Endodermal cell (in vitro differentiated cells): Measurements from ENCODE around the gene RAMACL. TPM values are rescaled to one million over a fixed set of nuclear protein-coding genes. Genes with fewer than 3 reads are reported as not detected.
A peak's percentile ranks its signal among the peaks of the same experiment; 100 is the strongest.

Experiments
- DNase-seq: peaks from one replicate; pipeline ENCODE4 v3.0.0-alpha.2; 2017
- H3K27ac ChIP-seq: 2 replicates; pipeline ENCODE4 v1.5.1; 2013; ENCODE audit warnings: mild to moderate bottlenecking, low read depth, low read length, moderate library complexity
- H3K27me3 ChIP-seq: 2 replicates; pipeline ENCODE4 v1.6.1; 2013; ENCODE audit warnings: mild to moderate bottlenecking, low read length, moderate library complexity; ENCODE audit not compliant: insufficient read depth, control insufficient read depth, poor library complexity, severe bottlenecking
- H3K36me3 ChIP-seq: 2 replicates; pipeline ENCODE4 v1.7.0; 2013; ENCODE audit warnings: mild to moderate bottlenecking, low read length, moderate library complexity; ENCODE audit not compliant: control insufficient read depth, insufficient read depth
- H3K4me1 ChIP-seq: one replicate; pipeline ENCODE4 v1.7.0; 2013; ENCODE audit warnings: low read length; ENCODE audit not compliant: control insufficient read depth, insufficient read depth
- H3K4me3 ChIP-seq: 2 replicates; pipeline ENCODE4 v1.5.1; 2013; ENCODE audit warnings: mild to moderate bottlenecking, low read length, moderate library complexity
- H3K9ac ChIP-seq: 2 replicates; pipeline ENCODE4 v1.6.1; 2013; ENCODE audit warnings: mild to moderate bottlenecking, low read length, moderate library complexity; ENCODE audit not compliant: poor library complexity, severe bottlenecking; ENCODE audit errors: extremely low read depth
- H3K9me3 ChIP-seq: 2 replicates; pipeline ENCODE4 v1.6.1; 2013; ENCODE audit warnings: mild to moderate bottlenecking, low read length, moderate library complexity; ENCODE audit not compliant: control insufficient read depth
- H3K27ac Mint-ChIP-seq: 2 replicates; pipeline ENCODE4 v1.8.0; 2020; ENCODE audit warnings: mixed read lengths
- H3K27me3 Mint-ChIP-seq: 2 replicates; pipeline ENCODE4 v1.8.0; 2021; ENCODE audit warnings: mild to moderate bottlenecking, mixed read lengths; ENCODE audit not compliant: insufficient read depth
- H3K36me3 Mint-ChIP-seq: 2 replicates; pipeline ENCODE4 v1.8.0; 2020; ENCODE audit warnings: low read depth, mixed read lengths
- H3K4me1 Mint-ChIP-seq: 2 replicates; pipeline ENCODE4 v1.8.0; 2020; ENCODE audit warnings: mixed read lengths
- H3K4me3 Mint-ChIP-seq: 2 replicates; pipeline ENCODE4 v1.8.0; 2020; ENCODE audit warnings: mild to moderate bottlenecking, moderate library complexity, mixed read lengths
- H3K9me3 Mint-ChIP-seq: 2 replicates; pipeline ENCODE4 v1.8.0; 2020; ENCODE audit warnings: mild to moderate bottlenecking, mixed read lengths
- WGBS, 2 experiments: methylation state at CpG; one replicate each; pipeline versions ENCODE4 v1.1.5 to v1.1.7; 2013; ENCODE audit warnings: missing lambda C conversion rate in 2 of 2, mixed read lengths in 1 of 2; ENCODE audit not compliant: insufficient coverage in 1 of 2, insufficient read length in 1 of 2; 5-methylcytosine and 5-hydroxymethylcytosine counted together
- total RNA-seq, 2 donors: library from RNA; stranded (reverse); fragmentation: NEBNext Ultra II Directional in 1 of 2; extraction: Animal tissue kit (Norgen Biotek cat#: 25700) in 1 of 2; gene quantifications; 2 replicates in 1 of 2; 3 replicates in 1 of 2; pipeline ENCODE4 v1.2.1, GENCODE V29; 2021
- TF ChIP-seq, protein P1 (sequence below): fragments of 200-600 bp; sonication (generic); conservative IDR thresholded peaks from 2 replicates; pipeline ENCODE4 v1.5.0; 2021; ENCODE audit warnings: antibody characterized with exemption, mild to moderate bottlenecking

Gene RAMACL
- total RNA-seq, 2 donors from 2014 or later, result 0.80 to 2.5 TPM

DNA sequence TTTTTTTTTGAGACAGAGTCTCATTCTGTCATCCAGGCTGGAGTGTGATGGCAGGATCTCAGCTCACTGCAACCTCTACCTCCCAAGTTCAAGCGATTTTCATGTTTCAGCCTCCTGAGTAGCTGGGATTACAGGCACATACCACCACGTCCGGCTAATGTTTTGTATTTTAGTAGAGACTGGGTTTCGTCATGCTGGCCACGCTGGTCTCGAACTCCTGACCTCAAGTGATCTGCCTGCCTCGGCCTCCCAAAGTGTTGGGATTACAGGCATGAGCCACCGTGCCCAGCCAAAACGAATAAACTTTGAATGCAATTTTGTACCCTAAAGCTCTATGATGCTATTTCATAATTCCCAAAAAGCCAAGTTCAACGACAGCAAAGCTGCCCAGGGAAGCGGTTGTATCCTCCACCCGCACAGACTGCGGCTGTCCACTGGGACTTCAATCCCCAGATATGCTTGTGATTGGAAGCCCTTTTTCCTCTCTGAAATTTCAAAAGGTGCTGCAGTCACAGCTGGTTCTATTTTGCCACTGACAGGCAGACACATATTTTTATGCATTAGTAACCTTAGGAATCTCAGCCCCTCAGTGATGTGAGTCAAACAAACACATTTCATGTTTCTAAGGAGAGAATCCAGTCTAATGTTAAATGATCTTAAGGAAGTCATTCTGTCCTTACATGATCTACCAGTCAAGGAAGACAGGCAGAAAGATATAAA lies 8.7 kb upstream of the RAMACL start:
- DNase-seq, result peak; percentile 20
- Histone ChIP-seq H3K4me3 (no peak overlapping the region), H3K27me3 (no peaks in the 10 kb centered on the region), H3K9me3 (no peaks in the 10 kb centered on the region), H3K4me1 (no peaks in the 10 kb centered on the region), H3K36me3 (no peaks in the 10 kb centered on the region), H3K27ac (no peak overlapping the region), H3K9ac (no peak overlapping the region)
- Mint-ChIP-seq H3K27me3 (no peaks in the 10 kb centered on the region), H3K4me1 (peaks cover 9% of the 10 kb centered on the region), H3K9me3 (no peaks in the 10 kb centered on the region), H3K4me3 (no peak overlapping the region), H3K27ac (no peak overlapping the region), H3K36me3 (peaks cover 6% of the 10 kb centered on the region)
- WGBS, 2 experiments, result 95 to 99% methylated on average over 12 to 13 of the region's 13 CpGs
- TF ChIP-seq, protein P1, sequence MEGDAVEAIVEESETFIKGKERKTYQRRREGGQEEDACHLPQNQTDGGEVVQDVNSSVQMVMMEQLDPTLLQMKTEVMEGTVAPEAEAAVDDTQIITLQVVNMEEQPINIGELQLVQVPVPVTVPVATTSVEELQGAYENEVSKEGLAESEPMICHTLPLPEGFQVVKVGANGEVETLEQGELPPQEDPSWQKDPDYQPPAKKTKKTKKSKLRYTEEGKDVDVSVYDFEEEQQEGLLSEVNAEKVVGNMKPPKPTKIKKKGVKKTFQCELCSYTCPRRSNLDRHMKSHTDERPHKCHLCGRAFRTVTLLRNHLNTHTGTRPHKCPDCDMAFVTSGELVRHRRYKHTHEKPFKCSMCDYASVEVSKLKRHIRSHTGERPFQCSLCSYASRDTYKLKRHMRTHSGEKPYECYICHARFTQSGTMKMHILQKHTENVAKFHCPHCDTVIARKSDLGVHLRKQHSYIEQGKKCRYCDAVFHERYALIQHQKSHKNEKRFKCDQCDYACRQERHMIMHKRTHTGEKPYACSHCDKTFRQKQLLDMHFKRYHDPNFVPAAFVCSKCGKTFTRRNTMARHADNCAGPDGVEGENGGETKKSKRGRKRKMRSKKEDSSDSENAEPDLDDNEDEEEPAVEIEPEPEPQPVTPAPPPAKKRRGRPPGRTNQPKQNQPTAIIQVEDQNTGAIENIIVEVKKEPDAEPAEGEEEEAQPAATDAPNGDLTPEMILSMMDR, result no peak

DNA sequence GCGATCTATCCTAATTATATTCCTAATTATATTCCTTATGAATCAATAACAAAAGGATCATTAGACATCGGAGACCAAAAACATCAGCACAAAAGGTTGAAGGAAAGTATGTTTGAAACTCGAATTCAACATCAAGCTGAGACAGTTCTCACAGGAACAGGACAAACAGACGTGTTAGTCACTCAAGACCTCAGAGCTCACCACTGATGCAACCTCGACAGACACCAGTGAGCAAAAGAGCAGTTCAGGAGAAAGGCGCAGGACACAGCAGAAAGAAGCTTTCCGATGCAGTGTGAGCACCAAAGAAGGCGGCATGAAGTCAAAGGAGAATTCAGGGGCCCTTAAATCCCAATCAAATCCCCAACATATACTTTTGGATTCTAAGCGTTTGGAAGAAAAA lies 6.3 kb upstream of the RAMACL start:
- H3K36me3 Mint-ChIP-seq, result no peaks in the 10 kb centered on the region
- Histone ChIP-seq H3K27ac (no peak overlapping the region), H3K4me1 (no peaks in the 10 kb centered on the region), H3K36me3 (no peaks in the 10 kb centered on the region), H3K4me3 (no peak overlapping the region), H3K27me3 (no peaks in the 10 kb centered on the region), H3K9ac (no peak overlapping the region), H3K9me3 (no peaks in the 10 kb centered on the region)
- no peaks in the 10 kb centered on the region for H3K27me3 Mint-ChIP-seq
- no peaks in the 10 kb centered on the region for H3K9me3 Mint-ChIP-seq
- peaks cover 3% of the 10 kb centered on the region for H3K4me1 Mint-ChIP-seq
- no peak overlapping the region for H3K4me3 Mint-ChIP-seq
- DNase-seq, result peak; percentile 21
- TF ChIP-seq, protein P1, result no peak
- WGBS, 2 experiments, result 90 to 91% methylated on average over 4 to 8 of the region's 9 CpGs
- H3K27ac Mint-ChIP-seq, result no peak overlapping the region

DNA sequence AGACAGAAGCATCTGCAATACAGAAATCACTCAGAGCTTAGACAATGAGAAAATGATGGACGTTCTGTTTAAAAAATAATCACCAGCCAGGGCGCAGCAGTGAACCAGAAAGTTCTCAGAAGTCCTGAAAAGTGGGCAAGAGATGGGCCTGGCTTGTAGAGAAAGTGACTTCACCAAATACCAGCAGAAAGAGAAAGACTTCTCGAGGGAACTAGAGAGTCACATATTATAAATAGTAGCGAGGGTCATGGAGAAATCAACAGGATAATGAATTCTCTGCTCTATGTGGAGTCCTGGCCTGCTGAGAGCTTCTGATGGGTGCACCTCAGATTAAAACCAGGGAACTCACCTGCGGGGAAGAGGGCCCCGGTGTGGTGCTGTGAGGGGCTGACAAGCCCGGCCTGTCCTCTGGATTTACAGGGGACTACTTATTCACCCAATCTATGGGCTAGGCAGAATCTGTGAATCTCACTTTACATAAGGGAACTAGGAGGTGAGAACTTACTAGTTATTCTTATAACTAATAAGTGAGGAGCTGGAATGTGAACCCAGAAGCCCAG lies 5.6 kb upstream of the RAMACL start:
- no peaks in the 10 kb centered on the region for H3K36me3 ChIP-seq
- H3K36me3 Mint-ChIP-seq, result no peaks in the 10 kb centered on the region
- TF ChIP-seq, protein P1, result no peak
- no peaks in the 10 kb centered on the region for H3K27me3 Mint-ChIP-seq
- H3K9me3 ChIP-seq, result no peaks in the 10 kb centered on the region
- H3K4me1 ChIP-seq, result no peaks in the 10 kb centered on the region
- H3K9me3 Mint-ChIP-seq, result no peaks in the 10 kb centered on the region
- no peaks in the 10 kb centered on the region for H3K27me3 ChIP-seq
- H3K4me1 Mint-ChIP-seq, result peaks cover 3% of the 10 kb centered on the region
- no peak overlapping the region for H3K4me3 ChIP-seq
- no peak overlapping the region for H3K9ac ChIP-seq
- no peak overlapping the region for H3K27ac Mint-ChIP-seq
- WGBS, 2 experiments, result 93 to 94% methylated on average over 5 to 7 of the region's 7 CpGs
- no peak overlapping the region for H3K27ac ChIP-seq
- DNase-seq, result peak; percentile 25
- no peak overlapping the region for H3K4me3 Mint-ChIP-seq
